Parathyroid adenoma (tissue), 2 donors: ENCODE results near the gene DAGLA.

Experiments
- H2AFZ ChIP-seq: fragments of 300-600 bp; sonication (generic); one replicate; pipeline ENCODE4 v1.7.0; 2017; ENCODE audit warnings: antibody characterized with exemption, mild to moderate bottlenecking
- H3K27ac ChIP-seq: fragments of 300-600 bp; sonication (generic); one replicate; pipeline ENCODE4 v1.7.0; 2017
- H3K27me3 ChIP-seq: fragments of 300-600 bp; sonication (generic); one replicate; pipeline ENCODE4 v1.7.0; 2017; ENCODE audit warnings: low read length; ENCODE audit not compliant: control insufficient read depth, insufficient read depth
- H3K36me3 ChIP-seq: fragments of 300-600 bp; sonication (generic); one replicate; pipeline ENCODE4 v1.7.0; 2017; ENCODE audit warnings: low read length; ENCODE audit not compliant: control insufficient read depth, insufficient read depth
- H3K4me1 ChIP-seq: fragments of 300-600 bp; sonication (generic); one replicate; pipeline ENCODE4 v1.7.0; 2017; ENCODE audit warnings: control low read depth
- H3K4me2 ChIP-seq: fragments of 300-600 bp; sonication (generic); one replicate; pipeline ENCODE4 v1.7.0; 2017; ENCODE audit warnings: low read length
- H3K4me3 ChIP-seq: fragments of 300-600 bp; sonication (generic); one replicate; pipeline ENCODE4 v1.7.0; 2017; ENCODE audit warnings: low read depth, low read length
- H3K79me2 ChIP-seq: fragments of 300-600 bp; sonication (generic); one replicate; pipeline ENCODE4 v1.7.0; 2017; ENCODE audit warnings: control low read depth
- H3K9ac ChIP-seq: fragments of 300-600 bp; sonication (generic); one replicate; pipeline ENCODE4 v1.7.0; 2017; ENCODE audit warnings: mild to moderate bottlenecking
- H3K9me3 ChIP-seq: fragments of 300-600 bp; sonication (generic); one replicate; pipeline ENCODE4 v1.7.0; 2017; ENCODE audit warnings: low read length; ENCODE audit not compliant: control insufficient read depth
- TF ChIP-seq, protein P1 (sequence below): fragments of 300-600 bp; sonication (generic); IDR thresholded peaks from one replicate; pipeline ENCODE4 v1.7.0; 2017; ENCODE audit warnings: antibody characterized with exemption, mild to moderate bottlenecking
- donor health status: primary hyperparathyroidism.

Gene DAGLA

DNA sequence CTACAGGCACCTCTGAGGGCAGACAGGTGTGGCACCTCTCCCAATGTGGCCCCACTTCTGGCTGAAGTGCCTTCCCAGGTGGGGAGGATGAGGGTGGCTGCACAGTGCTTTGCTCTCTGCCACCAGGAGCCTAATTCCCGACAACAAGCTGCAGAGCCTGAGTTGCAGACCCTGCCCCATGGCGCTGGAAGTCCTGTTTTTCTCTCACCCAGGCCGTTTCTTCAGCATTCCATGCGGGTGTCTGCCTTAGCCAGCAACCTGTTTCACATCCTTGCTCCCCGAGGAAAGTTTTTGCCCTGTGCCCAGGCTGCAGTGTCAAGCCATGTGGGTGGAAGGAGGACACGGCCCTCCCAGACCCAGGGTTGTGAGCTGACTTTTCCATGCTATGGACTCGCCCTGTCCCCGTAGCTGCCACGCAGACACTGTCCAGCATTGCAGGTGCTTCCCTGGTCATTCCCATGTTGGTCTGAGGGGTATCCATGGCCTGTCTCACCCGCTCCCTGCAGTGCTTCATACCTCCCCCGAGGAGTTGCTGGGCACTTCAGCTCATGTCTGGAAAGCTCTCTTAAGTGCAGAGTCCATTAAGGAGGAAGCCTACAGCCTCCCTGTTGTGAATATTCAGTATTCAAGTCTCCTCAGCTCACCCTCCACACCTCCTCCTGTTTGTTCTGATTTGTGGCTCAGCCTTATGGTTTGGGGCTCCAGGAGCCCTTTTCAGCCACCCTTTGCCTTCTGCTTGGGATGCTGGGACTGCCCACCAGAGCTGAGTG, 2.9 kb downstream of the DAGLA start:
- TF ChIP-seq, protein P1, sequence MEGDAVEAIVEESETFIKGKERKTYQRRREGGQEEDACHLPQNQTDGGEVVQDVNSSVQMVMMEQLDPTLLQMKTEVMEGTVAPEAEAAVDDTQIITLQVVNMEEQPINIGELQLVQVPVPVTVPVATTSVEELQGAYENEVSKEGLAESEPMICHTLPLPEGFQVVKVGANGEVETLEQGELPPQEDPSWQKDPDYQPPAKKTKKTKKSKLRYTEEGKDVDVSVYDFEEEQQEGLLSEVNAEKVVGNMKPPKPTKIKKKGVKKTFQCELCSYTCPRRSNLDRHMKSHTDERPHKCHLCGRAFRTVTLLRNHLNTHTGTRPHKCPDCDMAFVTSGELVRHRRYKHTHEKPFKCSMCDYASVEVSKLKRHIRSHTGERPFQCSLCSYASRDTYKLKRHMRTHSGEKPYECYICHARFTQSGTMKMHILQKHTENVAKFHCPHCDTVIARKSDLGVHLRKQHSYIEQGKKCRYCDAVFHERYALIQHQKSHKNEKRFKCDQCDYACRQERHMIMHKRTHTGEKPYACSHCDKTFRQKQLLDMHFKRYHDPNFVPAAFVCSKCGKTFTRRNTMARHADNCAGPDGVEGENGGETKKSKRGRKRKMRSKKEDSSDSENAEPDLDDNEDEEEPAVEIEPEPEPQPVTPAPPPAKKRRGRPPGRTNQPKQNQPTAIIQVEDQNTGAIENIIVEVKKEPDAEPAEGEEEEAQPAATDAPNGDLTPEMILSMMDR: no peak
- H3K4me2 ChIP-seq: no peak overlapping the region
- H3K36me3 ChIP-seq: no peaks in the 10 kb centered on the region
- no peaks in the 10 kb centered on the region for H3K27me3 ChIP-seq
- no peak overlapping the region for H3K4me3 ChIP-seq
- H3K79me2 ChIP-seq: no peaks in the 10 kb centered on the region
- no peak overlapping the region for H3K9ac ChIP-seq
- H2AFZ ChIP-seq: no peak overlapping the region
- no peaks in the 10 kb centered on the region for H3K4me1 ChIP-seq
- H3K9me3 ChIP-seq: no peaks in the 10 kb centered on the region
- H3K27ac ChIP-seq: no peak overlapping the region

GRCh38 chr11:61683961-61684869, 4.0 kb downstream of the DAGLA start:
- H3K79me2 ChIP-seq: no peaks in the 10 kb centered on the region
- TF ChIP-seq, protein P1: no peak
- no peaks in the 10 kb centered on the region for H3K27me3 ChIP-seq
- no peaks in the 10 kb centered on the region for H3K4me1 ChIP-seq
- H3K9ac ChIP-seq: no peak overlapping the region
- no peaks in the 10 kb centered on the region for H3K36me3 ChIP-seq
- no peak overlapping the region for H3K27ac ChIP-seq
- no peak overlapping the region for H2AFZ ChIP-seq
- no peaks in the 10 kb centered on the region for H3K9me3 ChIP-seq
- H3K4me2 ChIP-seq: no peak overlapping the region
- H3K4me3 ChIP-seq: no peak overlapping the region

DNA sequence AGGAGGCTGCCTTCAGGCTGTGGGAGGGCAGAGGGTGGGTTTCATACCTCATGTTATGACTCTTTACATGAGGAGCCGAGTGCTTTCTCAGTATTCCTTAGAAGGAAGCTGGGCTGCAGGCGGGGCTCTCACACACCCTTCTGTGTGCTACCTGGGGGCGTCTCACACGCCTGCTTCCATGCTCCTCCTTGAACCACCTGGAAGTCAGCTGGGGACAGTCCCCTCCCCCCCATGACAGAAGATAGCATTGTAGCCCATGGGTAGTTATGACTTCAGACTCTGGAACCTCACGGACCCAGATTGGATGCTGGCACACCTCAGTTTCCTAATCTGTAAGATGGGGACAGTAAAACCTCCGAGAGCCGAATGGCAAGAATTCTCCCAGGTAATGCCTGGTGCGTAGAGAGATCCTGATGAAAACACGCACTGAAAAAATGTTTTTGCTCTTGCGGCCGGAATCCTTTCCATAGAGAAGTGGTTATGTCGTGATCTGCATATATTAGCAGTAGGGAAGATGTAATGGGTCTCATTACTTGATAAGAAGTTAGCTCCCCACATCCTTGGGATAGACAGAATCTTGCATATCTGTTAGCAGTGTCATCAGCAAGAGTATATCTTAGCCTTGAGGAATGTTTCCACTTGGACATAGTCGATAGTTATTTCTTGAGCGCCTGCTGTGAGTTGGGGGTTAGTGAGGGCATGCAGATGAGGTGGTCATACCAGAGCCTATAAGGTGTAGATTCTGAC, 4.9 kb downstream of the DAGLA start:
- Histone ChIP-seq H3K4me3 (no peak overlapping the region), H3K27ac (no peak overlapping the region), H3K27me3 (no peaks in the 10 kb centered on the region), H3K79me2 (no peaks in the 10 kb centered on the region), H3K36me3 (no peaks in the 10 kb centered on the region), H3K9ac (no peak overlapping the region), H3K4me1 (no peaks in the 10 kb centered on the region), H2AFZ (no peak overlapping the region), H3K9me3 (no peaks in the 10 kb centered on the region), H3K4me2 (no peak overlapping the region)
- TF ChIP-seq, protein P1: no peak

DNA sequence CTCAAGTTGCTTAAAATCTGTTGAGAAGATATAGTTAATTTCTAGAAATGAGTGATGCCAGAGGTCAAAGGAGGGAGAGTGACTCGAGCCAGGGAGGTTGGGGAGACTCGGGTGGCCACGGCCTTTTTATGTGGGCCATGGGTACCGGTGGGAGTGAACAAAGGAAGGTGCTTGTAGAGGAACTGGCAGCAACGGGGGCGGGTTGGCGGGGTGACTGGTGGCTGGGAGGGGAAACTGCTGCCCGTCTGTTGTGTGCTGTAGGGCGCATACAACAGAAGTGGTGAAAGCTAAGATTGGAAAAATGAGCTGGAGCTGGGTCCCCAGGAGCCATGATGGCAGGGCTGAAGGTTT, 5.4 kb downstream of the DAGLA start:
- no peaks in the 10 kb centered on the region for H3K9me3 ChIP-seq
- H3K27me3 ChIP-seq: no peaks in the 10 kb centered on the region
- H3K4me3 ChIP-seq: no peak overlapping the region
- H3K36me3 ChIP-seq: no peaks in the 10 kb centered on the region
- no peaks in the 10 kb centered on the region for H3K4me1 ChIP-seq
- H3K27ac ChIP-seq: no peak overlapping the region
- no peak overlapping the region for H3K4me2 ChIP-seq
- H2AFZ ChIP-seq: no peak overlapping the region
- no peaks in the 10 kb centered on the region for H3K79me2 ChIP-seq
- TF ChIP-seq, protein P1: no peak
- no peak overlapping the region for H3K9ac ChIP-seq
